ENCODE results near the gene DLGAP1. TPM values are rescaled to one million over a fixed set of nuclear protein-coding genes. Genes with fewer than 3 reads are reported as not detected.
A peak's percentile ranks its signal among the peaks of the same experiment; 100 is the strongest.

The DLGAP1 gene
- total RNA-seq, 1 donor from 2014 or later = 0.05 TPM

DNA sequence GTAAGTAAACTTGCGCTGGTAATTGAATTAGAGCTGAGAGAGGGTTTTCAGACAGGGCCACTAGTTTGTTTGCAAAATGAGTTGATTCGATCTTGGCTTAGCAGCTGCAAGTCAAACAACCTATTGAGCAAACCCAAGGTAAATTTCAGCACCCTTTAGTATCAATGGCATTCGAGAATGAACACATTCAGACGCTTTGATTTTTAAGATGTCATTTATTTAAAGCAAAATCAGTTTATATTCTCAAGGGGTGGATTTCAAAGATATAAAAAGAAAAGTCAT is 960.9 kb downstream of the DLGAP1 start:
- Histone ChIP-seq H3K36me3 (no peaks in the 10 kb centered on the region), H3K4me1 (peaks cover 5% of the 10 kb centered on the region), H3K27me3 (ENCODE audit: low read depth) (peaks cover 11% of the 10 kb centered on the region), H3K9me3 (replicated peaks) (no peaks in the 10 kb centered on the region), H3K27ac (replicated peaks) (no peak overlapping the region), H3K4me3 (no peak overlapping the region)
- DNase-seq = no peak
- intact Hi-C loops (cut with micrococcal nuclease) = no loop called here
- TF ChIP-seq CTCF (IDR thresholded peaks at IDR 0.05; ENCODE audit: borderline replicate concordance) = no peak

GRCh38 chr18:3493501-3494244 is 961.4 kb downstream of the DLGAP1 start:
- Histone ChIP-seq H3K9me3 (replicated peaks) (no peaks in the 10 kb centered on the region), H3K4me1 (peaks cover under 1% of the 10 kb centered on the region), H3K4me3 (no peak overlapping the region), H3K27me3 (ENCODE audit: low read depth) (peaks cover 6% of the 10 kb centered on the region), H3K36me3 (no peaks in the 10 kb centered on the region), H3K27ac (replicated peaks) (peak overlapping the region; percentile 12)
- TF ChIP-seq CTCF (IDR thresholded peaks at IDR 0.05; ENCODE audit: borderline replicate concordance) = no peak
- intact Hi-C loops (cut with micrococcal nuclease) = no loop called here
- DNase-seq = no peak

DNA sequence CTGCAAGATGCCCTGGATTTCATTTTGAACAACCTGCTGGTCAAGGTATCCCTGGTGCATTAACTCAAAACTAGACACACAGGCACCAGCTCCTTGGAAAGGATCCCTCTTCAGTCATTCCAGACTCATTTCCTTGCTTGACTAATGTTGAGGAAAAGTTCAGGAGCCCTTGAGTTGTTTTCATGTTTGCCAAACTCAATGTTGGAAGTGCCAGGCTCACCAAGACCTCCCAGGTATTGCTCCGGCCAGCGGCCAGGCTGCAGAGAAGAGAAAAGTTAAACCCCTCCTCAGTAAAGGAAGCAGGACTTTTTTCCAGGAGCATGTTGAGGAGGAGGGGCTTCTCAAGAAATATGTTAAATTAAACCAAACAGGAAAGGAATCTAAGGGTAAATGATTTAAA is 962.4 kb downstream of the DLGAP1 start:
- no peaks in the 10 kb centered on the region for H3K4me1 ChIP-seq
- no peaks in the 10 kb centered on the region for H3K36me3 ChIP-seq
- no peaks in the 10 kb centered on the region for H3K27me3 ChIP-seq (ENCODE audit: low read depth)
- no peak for TF ChIP-seq CTCF (IDR thresholded peaks at IDR 0.05; ENCODE audit: borderline replicate concordance)
- DNase-seq = no peak
- H3K4me3 ChIP-seq = no peak overlapping the region
- H3K9me3 ChIP-seq (replicated peaks) = no peaks in the 10 kb centered on the region
- intact Hi-C loops (cut with micrococcal nuclease) = no loop called here
- no peak overlapping the region for H3K27ac ChIP-seq (replicated peaks)

GRCh38 chr18:3491981-3492555 is 963.0 kb downstream of the DLGAP1 start:
- H3K9me3 ChIP-seq (replicated peaks) = no peaks in the 10 kb centered on the region
- no peak overlapping the region for H3K4me3 ChIP-seq
- TF ChIP-seq CTCF (IDR thresholded peaks at IDR 0.05; ENCODE audit: borderline replicate concordance) = no peak
- no peaks in the 10 kb centered on the region for H3K4me1 ChIP-seq
- intact Hi-C loops (cut with micrococcal nuclease) = no loop called here
- H3K27me3 ChIP-seq (ENCODE audit: low read depth) = no peaks in the 10 kb centered on the region
- no peak overlapping the region for H3K27ac ChIP-seq (replicated peaks)
- no peak for DNase-seq
- H3K36me3 ChIP-seq = no peaks in the 10 kb centered on the region

DNA sequence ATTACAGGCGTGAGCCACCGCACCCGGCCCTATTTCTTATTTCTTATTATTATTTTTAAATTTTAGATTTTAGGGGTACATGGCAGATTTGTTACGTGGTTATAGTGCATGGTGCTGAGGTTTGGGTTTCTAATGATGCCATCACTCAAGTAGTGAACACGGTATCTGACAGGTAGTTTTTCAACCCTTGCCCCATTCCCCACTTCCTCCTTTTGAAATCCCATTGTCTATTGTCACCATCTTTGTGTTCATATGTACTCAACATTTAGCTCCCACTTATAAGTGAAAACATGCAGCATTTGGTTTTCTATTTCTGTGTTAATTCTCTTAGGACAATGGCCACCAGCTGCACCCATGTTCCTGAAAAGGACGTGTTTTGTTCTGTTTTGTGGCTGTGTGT is 965.6 kb downstream of the DLGAP1 start:
- no peaks in the 10 kb centered on the region for H3K9me3 ChIP-seq (replicated peaks)
- TF ChIP-seq CTCF (IDR thresholded peaks at IDR 0.05; ENCODE audit: borderline replicate concordance) = no peak
- no peak overlapping the region for H3K4me3 ChIP-seq
- no peaks in the 10 kb centered on the region for H3K4me1 ChIP-seq
- no peaks in the 10 kb centered on the region for H3K36me3 ChIP-seq
- intact Hi-C loops (cut with micrococcal nuclease) = no loop called here
- no peak for DNase-seq
- no peak overlapping the region for H3K27ac ChIP-seq (replicated peaks)
- H3K27me3 ChIP-seq (ENCODE audit: low read depth) = no peaks in the 10 kb centered on the region
